ENCODE measurements around the gene FNDC3B.
A peak's percentile ranks its signal among the peaks of the same experiment; 100 is the strongest.

FNDC3B gene

DNA sequence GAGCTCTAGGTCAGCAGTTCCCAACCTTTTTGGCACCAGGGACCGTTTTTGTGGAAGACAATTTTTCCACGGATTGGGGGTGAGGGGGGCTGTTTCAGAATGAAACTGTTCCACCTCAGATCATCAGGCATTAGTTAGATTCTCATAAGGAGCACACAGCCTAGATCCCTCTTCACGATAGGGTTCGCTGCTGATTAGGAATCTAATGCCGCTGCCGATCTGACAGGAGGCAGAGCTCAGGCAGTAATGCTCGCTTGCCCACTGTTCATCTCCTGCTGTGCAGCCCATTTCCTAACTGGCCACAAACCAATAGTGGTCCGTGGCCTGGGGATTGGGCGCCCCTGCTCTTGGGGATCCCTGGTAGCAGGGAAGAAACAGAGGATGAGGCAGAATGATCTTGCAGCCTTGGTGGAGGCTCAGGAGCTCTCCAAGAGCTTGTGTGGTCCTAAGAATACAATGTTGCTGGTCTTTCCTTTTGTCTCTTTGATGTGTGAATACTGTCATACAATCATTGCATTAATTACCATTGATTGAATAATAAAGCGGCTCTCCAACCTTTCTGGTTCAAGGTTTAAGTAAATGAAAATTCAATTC is 183.2 kb downstream of the FNDC3B start:
- TF ChIP-seq, protein P1, sequence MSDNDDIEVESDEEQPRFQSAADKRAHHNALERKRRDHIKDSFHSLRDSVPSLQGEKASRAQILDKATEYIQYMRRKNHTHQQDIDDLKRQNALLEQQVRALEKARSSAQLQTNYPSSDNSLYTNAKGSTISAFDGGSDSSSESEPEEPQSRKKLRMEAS (IDR thresholded peaks at IDR 0.05): no peak
- TF ChIP-seq TAF1 (IDR thresholded peaks at IDR 0.05; ENCODE audit: low read depth) (no peak), CEBPB (IDR thresholded peaks at IDR 0.05) (no peak), RAD21 (IDR thresholded peaks at IDR 0.05; ENCODE audit: low read depth) (0 out of 2 replicates have a peak, but pooled peaks have one; percentile 1), CREB1 (IDR thresholded peaks at IDR 0.05; ENCODE audit: low read depth) (no peak), EP300 (IDR thresholded peaks at IDR 0.05; ENCODE audit: borderline replicate concordance) (no peak), NFIC (IDR thresholded peaks at IDR 0.05) (peak; percentile 33; the same call in 1 of the 2 replicates), TEAD4 (IDR thresholded peaks at IDR 0.05) (peak; percentile 34; the same call in 1 of the 2 replicates), USF1 (IDR thresholded peaks at IDR 0.05) (0 out of 2 replicates have a peak, but pooled peaks have one; percentile 3), FOXM1 (IDR thresholded peaks at IDR 0.05; ENCODE audit: borderline replicate concordance, low read depth) (no peak), YY1 (IDR thresholded peaks at IDR 0.05; ENCODE audit: low read depth) (no peak), ZBTB7A (IDR thresholded peaks at IDR 0.05; ENCODE audit: low read depth) (no peak), TCF12 (IDR thresholded peaks at IDR 0.05; ENCODE audit: low read depth) (no peak), EGR1 (IDR thresholded peaks at IDR 0.05) (no peak)
- TF ChIP-seq, protein P2, sequence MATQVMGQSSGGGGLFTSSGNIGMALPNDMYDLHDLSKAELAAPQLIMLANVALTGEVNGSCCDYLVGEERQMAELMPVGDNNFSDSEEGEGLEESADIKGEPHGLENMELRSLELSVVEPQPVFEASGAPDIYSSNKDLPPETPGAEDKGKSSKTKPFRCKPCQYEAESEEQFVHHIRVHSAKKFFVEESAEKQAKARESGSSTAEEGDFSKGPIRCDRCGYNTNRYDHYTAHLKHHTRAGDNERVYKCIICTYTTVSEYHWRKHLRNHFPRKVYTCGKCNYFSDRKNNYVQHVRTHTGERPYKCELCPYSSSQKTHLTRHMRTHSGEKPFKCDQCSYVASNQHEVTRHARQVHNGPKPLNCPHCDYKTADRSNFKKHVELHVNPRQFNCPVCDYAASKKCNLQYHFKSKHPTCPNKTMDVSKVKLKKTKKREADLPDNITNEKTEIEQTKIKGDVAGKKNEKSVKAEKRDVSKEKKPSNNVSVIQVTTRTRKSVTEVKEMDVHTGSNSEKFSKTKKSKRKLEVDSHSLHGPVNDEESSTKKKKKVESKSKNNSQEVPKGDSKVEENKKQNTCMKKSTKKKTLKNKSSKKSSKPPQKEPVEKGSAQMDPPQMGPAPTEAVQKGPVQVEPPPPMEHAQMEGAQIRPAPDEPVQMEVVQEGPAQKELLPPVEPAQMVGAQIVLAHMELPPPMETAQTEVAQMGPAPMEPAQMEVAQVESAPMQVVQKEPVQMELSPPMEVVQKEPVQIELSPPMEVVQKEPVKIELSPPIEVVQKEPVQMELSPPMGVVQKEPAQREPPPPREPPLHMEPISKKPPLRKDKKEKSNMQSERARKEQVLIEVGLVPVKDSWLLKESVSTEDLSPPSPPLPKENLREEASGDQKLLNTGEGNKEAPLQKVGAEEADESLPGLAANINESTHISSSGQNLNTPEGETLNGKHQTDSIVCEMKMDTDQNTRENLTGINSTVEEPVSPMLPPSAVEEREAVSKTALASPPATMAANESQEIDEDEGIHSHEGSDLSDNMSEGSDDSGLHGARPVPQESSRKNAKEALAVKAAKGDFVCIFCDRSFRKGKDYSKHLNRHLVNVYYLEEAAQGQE (IDR thresholded peaks at IDR 0.05; ENCODE audit: low read depth): no peak

DNA sequence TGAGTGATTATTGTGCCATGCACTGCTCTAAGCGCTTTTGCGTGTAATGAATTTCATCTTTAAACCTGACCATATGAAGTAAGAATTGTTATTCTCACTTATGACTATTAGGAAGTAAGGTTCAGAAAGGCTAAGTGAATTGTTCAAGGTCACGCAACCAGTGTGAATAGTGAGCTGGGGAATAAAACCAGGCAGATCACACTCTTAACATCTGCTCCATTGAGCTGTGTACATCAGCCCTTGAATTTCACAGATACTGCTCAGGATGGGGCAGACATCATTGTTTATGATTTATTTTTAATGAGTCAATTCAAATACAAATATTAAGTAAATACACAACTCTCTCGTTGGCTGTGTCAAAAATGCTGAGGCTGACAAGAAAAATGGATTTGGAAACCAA is 184.5 kb downstream of the FNDC3B start:
- TF ChIP-seq, protein P2 (IDR thresholded peaks at IDR 0.05; ENCODE audit: low read depth): no peak
- TF ChIP-seq CEBPB (IDR thresholded peaks at IDR 0.05): no peak
- TF ChIP-seq EGR1 (IDR thresholded peaks at IDR 0.05): no peak
- TF ChIP-seq TCF12 (IDR thresholded peaks at IDR 0.05; ENCODE audit: low read depth): no peak
- TF ChIP-seq NFIC (IDR thresholded peaks at IDR 0.05): no peak
- no peak for TF ChIP-seq USF1 (IDR thresholded peaks at IDR 0.05)
- TF ChIP-seq, protein P1 (IDR thresholded peaks at IDR 0.05): no peak
- TF ChIP-seq RAD21 (IDR thresholded peaks at IDR 0.05; ENCODE audit: low read depth): no peak
- TF ChIP-seq TAF1 (IDR thresholded peaks at IDR 0.05; ENCODE audit: low read depth): no peak
- no peak for TF ChIP-seq EP300 (IDR thresholded peaks at IDR 0.05; ENCODE audit: borderline replicate concordance)
- TF ChIP-seq FOXM1 (IDR thresholded peaks at IDR 0.05; ENCODE audit: borderline replicate concordance, low read depth): no peak
- TF ChIP-seq YY1 (IDR thresholded peaks at IDR 0.05; ENCODE audit: low read depth): no peak
- TF ChIP-seq ZBTB7A (IDR thresholded peaks at IDR 0.05; ENCODE audit: low read depth): no peak
- no peak for TF ChIP-seq TEAD4 (IDR thresholded peaks at IDR 0.05)
- no peak for TF ChIP-seq CREB1 (IDR thresholded peaks at IDR 0.05; ENCODE audit: low read depth)

DNA sequence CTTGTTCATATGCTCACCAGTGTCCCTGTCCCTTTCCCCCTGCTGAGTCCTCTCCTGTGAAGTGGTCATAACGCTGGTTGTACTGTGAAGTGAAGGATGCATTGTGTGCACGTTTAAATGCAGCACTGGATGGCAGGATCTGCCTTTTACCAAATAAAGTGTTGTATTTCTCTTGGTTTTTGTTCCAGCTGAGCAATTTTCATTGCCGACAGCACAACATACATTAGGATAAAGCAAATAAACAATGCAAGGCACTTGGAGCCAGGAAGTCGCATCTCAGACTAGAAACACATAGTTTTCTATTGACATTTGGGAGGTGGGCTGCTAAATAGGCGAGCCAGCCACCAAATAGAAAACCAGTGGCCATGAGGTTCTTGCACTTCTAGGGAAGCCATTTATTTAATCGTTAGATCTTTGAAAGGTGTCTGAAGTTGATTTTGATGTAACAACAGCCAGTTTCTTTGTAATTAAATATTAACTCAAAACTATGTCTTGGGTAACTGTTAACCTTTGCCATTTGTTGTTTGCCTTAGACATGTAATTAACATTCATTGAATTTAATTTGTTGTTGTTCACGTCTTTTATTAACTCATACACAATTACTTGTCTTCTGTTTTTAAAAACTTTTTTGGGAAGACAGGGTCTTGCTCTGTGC is 185.3 kb downstream of the FNDC3B start:
- no peak for TF ChIP-seq CREB1 (IDR thresholded peaks at IDR 0.05; ENCODE audit: low read depth)
- no peak for TF ChIP-seq YY1 (IDR thresholded peaks at IDR 0.05; ENCODE audit: low read depth)
- TF ChIP-seq, protein P1 (IDR thresholded peaks at IDR 0.05): no peak
- TF ChIP-seq CEBPB (IDR thresholded peaks at IDR 0.05): no peak
- no peak for TF ChIP-seq TEAD4 (IDR thresholded peaks at IDR 0.05)
- no peak for TF ChIP-seq NFIC (IDR thresholded peaks at IDR 0.05)
- no peak for TF ChIP-seq EP300 (IDR thresholded peaks at IDR 0.05; ENCODE audit: borderline replicate concordance)

DNA sequence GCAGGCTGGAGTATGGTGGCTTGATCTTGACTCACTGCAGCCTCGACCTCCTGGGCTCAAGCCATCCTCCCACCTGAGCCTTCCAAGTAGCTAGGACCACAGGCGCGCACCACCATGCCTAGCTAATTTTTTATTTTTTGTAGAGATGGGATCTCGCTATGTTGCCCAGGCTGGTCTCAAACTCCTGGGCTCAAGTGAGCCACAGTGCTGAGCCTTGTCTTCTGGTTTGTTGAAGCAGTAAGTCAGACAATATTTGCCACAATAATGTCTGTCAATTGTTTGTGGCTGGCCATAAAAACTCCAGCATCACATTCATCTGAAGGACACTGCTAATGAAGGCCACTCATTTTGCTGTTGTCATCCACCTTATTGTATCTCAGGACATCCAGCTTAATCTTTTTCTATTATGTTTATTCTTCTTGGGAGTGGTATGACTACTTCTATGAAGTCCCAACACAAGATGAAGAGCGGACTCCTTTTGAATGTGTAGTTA is 185.9 kb downstream of the FNDC3B start:
- TF ChIP-seq TCF12 (IDR thresholded peaks at IDR 0.05; ENCODE audit: low read depth): no peak
- TF ChIP-seq FOXM1 (IDR thresholded peaks at IDR 0.05; ENCODE audit: borderline replicate concordance, low read depth): no peak
- TF ChIP-seq USF1 (IDR thresholded peaks at IDR 0.05): no peak
- TF ChIP-seq TEAD4 (IDR thresholded peaks at IDR 0.05): no peak
- no peak for TF ChIP-seq EGR1 (IDR thresholded peaks at IDR 0.05)
- no peak for TF ChIP-seq NFIC (IDR thresholded peaks at IDR 0.05)
- no peak for TF ChIP-seq ZBTB7A (IDR thresholded peaks at IDR 0.05; ENCODE audit: low read depth)
- TF ChIP-seq EP300 (IDR thresholded peaks at IDR 0.05; ENCODE audit: borderline replicate concordance): no peak
- no peak for TF ChIP-seq RAD21 (IDR thresholded peaks at IDR 0.05; ENCODE audit: low read depth)

Data from Ishikawa (cell line).